Thoracic aorta endothelial cell (primary cell): ENCODE results near the gene TBC1D20. TPM values are rescaled to one million over a fixed set of nuclear protein-coding genes. Genes with fewer than 3 reads are reported as not detected.

ENCODE experiments used
- small RNA-seq: library from RNA; depleted of rRNA; stranded (forward); fragments of <200 nt; gene quantifications from one replicate; pipeline ENCODE3, GENCODE V24; 2012
- total RNA-seq: library from RNA; depleted of rRNA; stranded (reverse); fragments of >200 nt; gene quantifications from 2 replicates; pipeline ENCODE4 v1.2.3, GENCODE V29; 2012

TBC1D20 gene, protein sequence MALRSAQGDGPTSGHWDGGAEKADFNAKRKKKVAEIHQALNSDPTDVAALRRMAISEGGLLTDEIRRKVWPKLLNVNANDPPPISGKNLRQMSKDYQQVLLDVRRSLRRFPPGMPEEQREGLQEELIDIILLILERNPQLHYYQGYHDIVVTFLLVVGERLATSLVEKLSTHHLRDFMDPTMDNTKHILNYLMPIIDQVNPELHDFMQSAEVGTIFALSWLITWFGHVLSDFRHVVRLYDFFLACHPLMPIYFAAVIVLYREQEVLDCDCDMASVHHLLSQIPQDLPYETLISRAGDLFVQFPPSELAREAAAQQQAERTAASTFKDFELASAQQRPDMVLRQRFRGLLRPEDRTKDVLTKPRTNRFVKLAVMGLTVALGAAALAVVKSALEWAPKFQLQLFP
- 27.4 and 28.3 TPM in 2 replicates for total RNA-seq

GRCh38 chr20:462199-462991 lies at the start of gene TBC1D20:
TSS of gene TBC1D20 (minus strand) at chr20:462533. CDS start at chr20:462405, 128 bp downstream.

DNA sequence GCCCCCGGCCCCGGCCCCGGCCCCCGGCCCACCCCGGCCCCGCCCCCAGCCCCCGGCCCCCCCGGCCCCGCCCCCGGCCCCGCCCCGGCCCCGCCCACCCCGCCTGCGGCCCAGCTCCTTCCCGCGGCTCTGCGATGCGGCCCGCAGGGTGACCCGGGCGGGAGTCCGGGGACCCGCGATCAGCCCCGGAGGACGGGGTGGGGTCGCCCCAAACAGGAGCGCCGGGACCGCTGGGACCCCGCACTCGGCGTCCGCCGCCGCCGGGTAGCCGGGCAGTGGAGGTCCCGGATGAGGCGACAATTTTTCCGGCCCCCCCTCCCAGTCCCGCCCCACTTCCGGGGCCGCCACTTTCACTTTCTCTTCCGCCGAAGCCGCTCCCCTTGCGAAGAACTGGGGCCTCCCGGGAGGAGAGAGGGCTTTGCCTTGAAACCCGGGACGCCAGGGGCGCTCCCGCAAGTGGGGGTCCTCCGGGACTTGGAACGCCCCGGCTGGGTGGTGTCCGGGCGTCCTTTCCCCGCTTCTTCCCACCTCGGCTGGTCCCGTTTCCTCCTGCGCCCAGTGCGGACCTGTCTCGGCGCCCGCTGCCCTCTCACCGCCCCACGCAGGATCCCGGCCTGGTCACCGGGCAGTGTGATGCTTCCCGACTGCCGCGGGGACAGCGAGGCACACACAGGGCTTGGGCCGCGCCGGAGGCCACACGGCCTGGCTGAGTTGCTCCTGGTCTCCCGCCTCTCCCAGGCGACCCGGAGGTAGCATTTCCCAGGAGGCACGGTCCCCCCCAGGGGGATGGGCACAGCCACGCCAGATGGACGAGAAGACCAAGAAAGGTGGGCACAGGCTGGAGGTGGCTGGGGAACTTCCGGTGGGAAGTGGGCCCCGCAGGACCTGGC lies 54.1 kb downstream of the TBC1D20 start, which contains the start of gene RBCK1:
Gene RBCK1, plus strand, starts transcription at position 347 of the 890 bp plus-strand sequence. Its CDS starts 459 bp downstream, at position 806.

Small RNA genes within 50 kb of the gene (small RNA-seq; reads per million reads assigned to genes)
- not detected for gene RF00019

Other genes with a start within 250 kb of the TBC1D20 start
- gene DEFB129, start 235.3 kb downstream of the TBC1D20 start, total RNA-seq = not detected in 2 replicates
- not detected in 2 replicates for gene DEFB132, start 204.8 kb downstream of the TBC1D20 start, total RNA-seq
- 3.2 and 4.9 TPM in 2 replicates for gene C20orf96, start 171.8 kb downstream of the TBC1D20 start, total RNA-seq
- 14.9 and 15.3 TPM in 2 replicates for gene ZCCHC3, start 165.0 kb downstream of the TBC1D20 start, total RNA-seq
- 9.3 and 10.8 TPM in 2 replicates for gene SOX12, start 137.0 kb downstream of the TBC1D20 start, total RNA-seq
- gene NRSN2, start 115.4 kb downstream of the TBC1D20 start, total RNA-seq = 29.0 and 41.0 TPM in 2 replicates
- gene TRIB3, start 81.8 kb downstream of the TBC1D20 start, total RNA-seq = 52.1 and 65.8 TPM in 2 replicates
- gene RBCK1, start 54.2 kb downstream of the TBC1D20 start, total RNA-seq = 55.2 and 62.1 TPM in 2 replicates
- gene CSNK2A1, start 81.3 kb upstream of the TBC1D20 start, total RNA-seq = 203 and 263 TPM in 2 replicates
- gene TCF15, start 147.8 kb upstream of the TBC1D20 start, total RNA-seq = 0.13 and 0.14 TPM in 2 replicates
- gene SRXN1, start 190.7 kb upstream of the TBC1D20 start, total RNA-seq = 38.2 and 46.2 TPM in 2 replicates
- not detected in 2 replicates for gene SCRT2, start 213.3 kb upstream of the TBC1D20 start, total RNA-seq